Urinary bladder (tissue), 4 donors: ENCODE data around the gene HTT. TPM values are rescaled to one million over a fixed set of nuclear protein-coding genes. Genes with fewer than 3 reads are reported as not detected.
"Not testable (repeated sequence)": the region's sequence is repeated elsewhere in the genome, so short reads cannot be mapped to it uniquely, and the experiment has no call there.

Experiments
- DNase-seq: peaks from one replicate; pipeline ENCODE4 v3.0.0-alpha.2; 2015; ENCODE audit errors: extremely low spot score
- H3K27ac ChIP-seq: one replicate; pipeline ENCODE4 v1.5.1; 2013; ENCODE audit warnings: low read depth, mild to moderate bottlenecking, moderate library complexity
- H3K36me3 ChIP-seq: one replicate; pipeline ENCODE4 v1.6.1; 2013; ENCODE audit warnings: mild to moderate bottlenecking, moderate library complexity; ENCODE audit not compliant: insufficient read depth
- H3K4me1 ChIP-seq: one replicate; pipeline ENCODE4 v1.6.1; 2013; ENCODE audit warnings: mild to moderate bottlenecking, moderate library complexity; ENCODE audit not compliant: insufficient read depth
- H3K4me3 ChIP-seq: one replicate; pipeline ENCODE4 v1.5.1; 2013; ENCODE audit warnings: low read depth, low read length
- WGBS: extraction: QIAGEN DNeasy Blood & Tissue Kit; methylation state at CpG from one replicate; pipeline ENCODE4 v1.1.7; 2013; 5-methylcytosine and 5-hydroxymethylcytosine counted together
- polyA plus RNA-seq: library from polyadenylated mRNA; stranded (reverse); fragments of 200-250 nt; gene quantifications from one replicate; pipeline ENCODE4 v1.2.3, GENCODE V29; 2013
- total RNA-seq: library from RNA; depleted of rRNA; stranded (reverse); fragments of >200 nt; gene quantifications from one replicate; pipeline ENCODE4 v1.2.3, GENCODE V29; 2014
- donor health status: healthy with polysubstance abuse.
- donor health status: healthy.

HTT gene
- total and polyA plus RNA-seq, 2 donors, result 14.7 to 80.4 TPM

DNA sequence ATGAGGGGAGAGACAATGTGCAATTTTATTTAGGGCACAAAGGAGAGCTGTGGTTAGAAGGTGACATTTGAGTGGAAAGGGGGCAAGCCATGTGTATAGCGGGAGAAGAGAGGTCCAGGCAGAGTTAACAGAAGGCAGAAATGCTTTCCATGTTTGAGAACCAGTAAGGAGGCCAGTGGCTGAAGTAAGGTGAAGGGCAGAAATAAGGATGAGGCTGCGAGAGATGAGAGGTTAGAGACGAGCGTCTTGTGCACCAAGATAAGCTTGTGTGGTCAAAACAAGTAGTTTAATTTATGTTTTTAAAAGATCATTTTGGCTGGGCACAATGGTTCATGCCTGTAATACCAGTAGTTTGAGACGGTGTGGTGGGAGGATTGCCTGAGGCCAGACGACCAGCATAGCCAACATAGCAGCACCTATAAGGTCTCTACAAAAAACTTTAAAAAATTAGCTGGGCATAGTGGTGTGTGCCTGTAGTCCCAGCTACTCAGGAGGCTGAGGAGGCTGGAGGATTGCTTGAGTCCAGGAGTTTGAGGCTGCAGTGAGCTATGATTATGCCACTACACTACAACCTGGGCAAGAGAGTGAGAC lies 8.5 kb downstream of the HTT start:
- Histone ChIP-seq H3K4me3 (no peak overlapping the region), H3K4me1 (no peaks in the 10 kb centered on the region), H3K27ac (no peak overlapping the region), H3K36me3 (no peaks in the 10 kb centered on the region)
- no peak for DNase-seq
- 82% methylated on average over 6 of the region's 6 CpGs for WGBS

DNA sequence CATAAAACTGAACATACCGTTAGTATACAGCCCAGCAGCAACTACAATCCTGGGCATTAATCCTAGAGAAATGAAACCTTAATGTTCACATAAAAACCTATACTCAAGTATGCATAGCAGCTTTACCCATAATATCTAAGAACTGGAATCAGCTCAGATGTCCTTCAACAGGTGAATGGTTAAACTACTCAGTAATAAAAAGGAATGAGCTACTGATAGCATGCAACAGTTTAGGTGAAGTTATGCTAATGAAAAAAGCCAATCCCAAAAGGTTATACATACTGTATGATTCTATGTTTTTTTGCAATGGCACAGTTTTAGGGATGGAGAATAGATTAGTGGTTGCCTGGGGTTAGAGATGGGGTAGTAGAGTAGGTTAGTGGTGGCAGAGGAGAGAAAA lies 9.3 kb downstream of the HTT start:
- no peaks in the 10 kb centered on the region for H3K36me3 ChIP-seq
- DNase-seq, result no peak
- 71% methylated on average over 1 of the region's 1 CpG for WGBS

DNA sequence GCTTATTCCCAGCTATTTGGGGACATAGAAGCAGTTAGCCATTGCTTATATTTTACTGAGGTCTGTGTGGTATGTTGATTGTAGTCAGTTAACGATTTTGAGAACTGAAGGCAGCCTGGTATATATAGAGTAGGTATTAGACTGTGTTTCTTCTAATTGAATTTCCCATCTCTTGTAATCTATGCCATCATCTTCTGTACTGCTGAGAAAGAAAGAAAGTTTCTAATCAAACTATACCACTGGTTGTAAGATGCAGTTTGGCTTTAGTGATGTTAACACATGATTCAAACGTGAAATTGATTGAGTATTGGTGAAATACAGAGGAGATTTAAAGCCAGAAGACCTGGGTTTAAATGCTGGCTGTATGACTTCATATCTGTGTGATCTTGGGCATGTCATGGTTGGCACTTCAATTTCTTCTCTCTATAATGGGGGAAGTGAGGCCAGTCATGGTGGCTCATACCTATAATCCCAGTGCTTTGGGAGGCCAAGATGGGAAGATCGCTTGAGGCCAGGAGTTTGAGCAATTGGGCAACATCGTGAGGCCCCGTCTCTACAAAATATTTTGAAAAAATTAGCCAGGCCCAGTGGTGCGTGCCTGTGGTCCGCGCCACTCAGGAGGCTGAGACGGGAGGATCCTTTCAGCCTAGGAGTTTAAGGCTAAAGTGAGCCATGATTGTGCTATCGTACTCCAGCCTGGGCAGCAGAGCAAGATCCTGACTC lies 11.6 kb downstream of the HTT start:
- H3K36me3 ChIP-seq, result no peaks in the 10 kb centered on the region
- no peak for DNase-seq
- H3K27ac ChIP-seq, result no peak overlapping the region
- H3K4me3 ChIP-seq, result no peak overlapping the region
- H3K4me1 ChIP-seq, result no peaks in the 10 kb centered on the region
- WGBS, result 95% methylated on average over 10 of the region's 10 CpGs

More for the DNA sequence above, 9.3 kb downstream of the HTT start:
- no peaks in the 10 kb centered on the region for H3K4me1 ChIP-seq
- H3K4me3 ChIP-seq, result no peak overlapping the region
- no peak overlapping the region for H3K27ac ChIP-seq

DNA sequence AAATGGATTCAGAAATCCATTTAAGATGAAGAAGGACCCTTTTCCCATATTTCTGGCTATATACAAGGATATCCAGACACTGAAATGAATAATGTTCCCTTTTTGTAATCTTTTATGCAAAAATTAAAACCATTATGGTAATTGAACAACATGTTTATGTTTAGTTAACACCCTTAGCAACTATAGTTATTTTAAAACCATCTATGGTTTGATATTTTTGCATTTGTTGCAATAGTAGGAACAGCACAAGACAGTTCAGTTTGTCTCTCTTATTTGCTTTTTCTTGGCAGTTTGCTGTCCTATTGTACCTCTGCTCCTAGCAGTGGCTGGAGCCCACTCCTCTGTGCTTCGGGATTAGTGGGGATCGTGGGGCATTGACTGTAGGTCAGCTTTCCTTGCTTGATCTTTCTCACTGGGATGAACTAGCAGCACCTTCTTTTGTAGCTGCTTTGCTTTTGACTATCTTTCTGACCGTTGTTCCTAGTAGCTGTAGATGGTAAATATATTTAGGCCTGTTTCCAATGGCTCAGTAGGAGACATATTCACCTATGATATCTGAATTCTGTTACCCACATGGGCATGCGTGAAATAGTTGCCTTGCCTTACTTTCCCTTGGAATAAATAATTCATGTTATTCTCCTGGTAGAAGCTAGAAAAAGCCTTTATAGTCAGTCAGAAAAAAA lies 12.8 kb downstream of the HTT start:
- Histone ChIP-seq H3K4me3 (no peak overlapping the region), H3K36me3 (no peaks in the 10 kb centered on the region), H3K4me1 (no peaks in the 10 kb centered on the region), H3K27ac (no peak overlapping the region)
- WGBS, result 90% methylated on average over 4 of the region's 4 CpGs
- no peak for DNase-seq

DNA sequence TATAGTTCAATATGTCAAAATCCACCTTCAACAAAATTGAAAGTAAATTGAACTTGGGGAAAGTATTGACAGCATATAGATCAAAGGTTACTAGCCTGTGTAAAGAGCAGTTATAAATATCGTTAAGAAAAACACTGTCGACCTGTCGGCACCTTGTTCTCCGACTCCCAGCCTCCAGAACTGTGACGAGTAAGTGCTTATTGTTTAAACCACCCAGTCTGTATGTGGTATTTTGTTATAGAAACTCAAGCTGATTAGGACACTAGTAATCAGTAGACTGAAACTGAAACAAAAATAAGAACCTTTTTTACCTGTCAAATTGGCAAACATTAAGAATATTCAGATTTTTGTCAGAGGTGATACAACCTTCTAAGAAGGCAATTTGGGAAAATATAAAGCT lies 17.0 kb downstream of the HTT start:
- H3K27ac ChIP-seq, result no peak overlapping the region
- no peak for DNase-seq
- H3K4me1 ChIP-seq, result no peaks in the 10 kb centered on the region
- no peaks in the 10 kb centered on the region for H3K36me3 ChIP-seq
- no peak overlapping the region for H3K4me3 ChIP-seq
- 74% methylated on average over 5 of the region's 5 CpGs for WGBS

DNA sequence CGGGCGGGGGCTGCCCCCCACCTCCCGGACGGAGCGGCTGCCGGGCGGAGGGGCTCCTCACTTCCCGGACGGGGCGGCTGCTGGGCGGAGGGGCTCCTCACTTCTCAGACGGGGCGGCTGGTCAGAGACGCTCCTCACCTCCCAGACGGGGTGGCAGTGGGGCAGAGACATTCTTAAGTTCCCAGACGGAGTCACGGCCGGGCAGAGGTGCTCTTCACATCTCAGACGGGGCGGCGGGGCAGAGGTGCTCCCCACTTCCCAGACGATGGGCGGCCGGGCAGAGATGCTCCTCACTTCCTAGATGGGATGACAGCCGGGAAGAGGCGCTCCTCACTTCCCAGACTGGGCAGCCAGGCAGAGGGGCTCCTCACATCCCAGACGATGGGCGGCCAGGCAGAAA lies 20.2 kb downstream of the HTT start:
- H3K36me3 ChIP-seq, H3K27ac ChIP-seq, H3K4me1 ChIP-seq, H3K4me3 ChIP-seq, DNase-seq: not testable (repeated sequence)
- 97% methylated on average over 28 of the region's 28 CpGs for WGBS

DNA sequence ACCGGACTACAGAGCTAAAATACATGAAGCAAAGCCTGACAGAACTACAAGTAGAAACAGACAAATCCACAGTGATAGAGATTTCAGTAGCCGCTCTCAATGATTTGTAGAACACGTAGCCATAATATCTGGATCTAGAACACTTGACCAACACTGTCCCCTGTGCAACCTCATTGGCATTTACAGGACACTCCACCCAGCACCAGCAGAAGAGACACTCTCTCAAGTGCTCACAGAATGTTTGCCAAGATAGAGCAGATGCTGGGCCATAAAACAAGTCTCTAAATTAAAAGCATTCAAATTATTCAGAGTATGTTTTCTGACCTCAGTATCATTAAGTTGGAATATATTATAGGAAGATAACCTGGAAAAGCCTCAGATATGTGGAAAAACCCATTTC lies 21.7 kb downstream of the HTT start:
- 96% methylated on average over 3 of the region's 3 CpGs for WGBS
- Histone ChIP-seq H3K36me3 (no peaks in the 10 kb centered on the region), H3K4me1 (no peaks in the 10 kb centered on the region), H3K4me3 (no peak overlapping the region), H3K27ac (no peak overlapping the region)
- DNase-seq, result no peak

DNA sequence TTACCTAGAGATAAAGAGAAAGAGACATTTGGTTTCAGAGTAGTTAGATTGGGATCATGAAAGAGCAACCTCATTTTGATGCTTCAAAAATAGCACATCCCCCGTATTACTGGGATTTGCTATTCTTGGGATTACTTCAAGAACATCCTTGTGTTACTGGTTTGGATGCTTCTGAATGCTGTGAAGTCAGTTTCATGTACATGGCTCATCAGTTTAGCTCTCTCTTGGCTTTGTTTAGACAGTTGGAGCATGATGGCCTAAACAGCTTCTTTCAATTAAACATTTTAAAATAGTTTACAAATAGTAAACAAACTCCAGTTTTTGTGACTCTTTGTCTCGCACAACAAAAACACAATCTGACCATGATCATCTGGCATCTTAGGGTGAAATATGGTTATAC lies 23.9 kb downstream of the HTT start:
- Histone ChIP-seq H3K4me1 (no peaks in the 10 kb centered on the region), H3K36me3 (no peaks in the 10 kb centered on the region), H3K4me3 (no peak overlapping the region), H3K27ac (no peak overlapping the region)
- WGBS, result 55% methylated on average over 2 of the region's 2 CpGs
- DNase-seq, result no peak

DNA sequence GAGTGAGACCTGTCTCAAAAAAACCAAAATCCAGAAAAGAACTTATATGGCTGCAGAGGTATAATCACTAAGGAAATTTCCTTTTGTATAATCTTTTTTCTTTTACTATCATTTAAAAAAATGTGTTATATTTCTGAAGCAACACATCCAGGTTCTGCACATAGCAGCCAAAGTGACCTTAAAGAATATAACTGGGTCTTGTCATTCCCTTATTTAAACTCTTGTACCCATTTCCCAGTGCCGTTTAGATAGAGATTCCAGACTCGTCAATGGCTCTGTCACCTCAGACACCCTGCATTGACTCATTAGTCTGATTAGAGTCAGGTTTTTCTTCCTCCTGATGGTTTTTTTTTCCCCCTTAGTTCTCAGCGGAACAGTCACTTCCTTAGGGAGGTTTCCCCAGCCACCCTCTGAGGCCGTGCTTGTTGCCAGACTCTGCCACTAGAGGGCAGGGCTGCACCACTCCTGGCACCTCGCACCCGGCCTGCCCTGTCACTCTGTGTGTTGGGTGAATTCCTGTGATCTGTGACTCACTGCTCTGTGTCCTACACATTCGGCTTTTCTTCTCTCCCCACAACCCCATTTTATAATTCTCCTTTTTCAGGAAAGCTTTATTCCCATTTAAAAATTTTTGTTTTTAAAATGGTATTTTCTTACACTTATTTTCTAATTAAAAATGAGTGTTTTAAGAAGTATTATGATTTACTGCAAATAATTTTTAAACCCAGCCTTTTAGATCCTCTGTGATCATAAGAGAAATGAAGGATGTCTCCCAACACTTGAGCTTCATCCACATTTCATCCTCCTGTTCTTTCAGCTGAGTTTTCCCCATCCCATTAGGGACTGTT lies 32.1 kb downstream of the HTT start:
- Histone ChIP-seq H3K36me3 (peaks cover 2% of the 10 kb centered on the region), H3K27ac (no peak overlapping the region), H3K4me3 (no peak overlapping the region), H3K4me1 (no peaks in the 10 kb centered on the region)
- peak; percentile 45 for DNase-seq
- WGBS, result 6% methylated on average over 7 of the region's 7 CpGs

DNA sequence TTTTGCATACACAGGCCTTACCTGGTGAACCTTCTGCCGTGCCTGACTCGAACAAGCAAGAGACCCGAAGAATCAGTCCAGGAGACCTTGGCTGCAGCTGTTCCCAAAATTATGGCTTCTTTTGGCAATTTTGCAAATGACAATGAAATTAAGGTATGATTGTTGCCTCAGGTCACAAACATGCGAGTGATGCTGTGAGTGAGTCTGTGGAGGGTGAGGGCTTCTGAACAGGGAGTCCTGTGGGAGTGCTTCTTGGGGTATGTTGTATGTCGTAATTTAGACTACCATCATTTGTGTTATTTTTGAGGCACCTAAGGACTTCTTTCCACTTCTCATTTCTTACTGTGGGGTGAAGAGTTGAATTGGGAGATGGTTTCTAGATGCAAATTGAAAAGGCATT lies 32.8 kb downstream of the HTT start:
- no peaks in the 10 kb centered on the region for H3K4me1 ChIP-seq
- peaks cover 2% of the 10 kb centered on the region for H3K36me3 ChIP-seq
- WGBS, result 86% methylated on average over 5 of the region's 5 CpGs
- H3K27ac ChIP-seq, result peak overlapping the region; percentile 44
- no peak overlapping the region for H3K4me3 ChIP-seq
- DNase-seq, result no peak

DNA sequence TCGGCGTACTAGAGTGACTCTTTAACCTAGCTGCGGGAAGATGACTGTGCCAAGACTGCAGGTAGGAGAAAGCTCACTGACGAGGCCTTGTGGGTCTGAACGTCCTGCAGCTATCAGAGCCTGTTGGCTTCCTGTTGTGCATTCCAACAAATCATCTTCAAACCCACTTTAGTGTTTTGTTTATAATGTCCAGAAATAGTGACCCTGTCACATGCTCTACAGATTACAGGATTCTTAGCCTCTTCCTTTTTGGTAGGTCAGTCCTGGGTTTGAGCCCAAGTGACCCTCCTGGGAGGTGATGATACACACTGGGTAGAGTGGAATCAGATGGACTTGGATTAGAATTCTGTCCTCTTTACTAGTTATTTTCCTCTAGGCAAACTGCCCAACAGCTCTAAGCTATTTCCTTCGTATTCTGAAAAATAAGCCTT lies 33.2 kb downstream of the HTT start:
- DNase-seq, result no peak
- H3K36me3 ChIP-seq, result peaks cover 2% of the 10 kb centered on the region
- no peaks in the 10 kb centered on the region for H3K4me1 ChIP-seq
- no peak overlapping the region for H3K27ac ChIP-seq
- no peak overlapping the region for H3K4me3 ChIP-seq
- 49% methylated on average over 6 of the region's 6 CpGs for WGBS

DNA sequence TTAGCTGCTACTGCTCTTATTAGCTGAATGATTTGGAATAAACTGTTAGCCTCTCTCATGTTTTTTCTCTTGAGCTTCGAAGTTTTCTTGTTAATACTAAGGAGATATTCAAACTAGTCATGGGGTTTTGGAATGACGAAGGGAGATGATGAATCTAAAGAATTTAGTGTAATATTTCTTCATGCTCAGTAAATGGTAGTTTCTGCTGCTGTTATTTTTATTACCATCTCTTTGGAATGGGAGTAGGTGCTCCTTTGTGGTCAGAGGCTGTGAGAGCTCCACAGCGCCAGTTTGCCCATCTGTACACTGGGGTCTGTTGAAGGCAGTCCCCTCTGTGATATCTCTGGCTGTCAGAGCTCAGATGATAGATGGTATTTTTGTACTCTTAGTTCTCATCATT lies 33.7 kb downstream of the HTT start:
- H3K27ac ChIP-seq, result no peak overlapping the region
- H3K4me1 ChIP-seq, result no peaks in the 10 kb centered on the region
- peaks cover 2% of the 10 kb centered on the region for H3K36me3 ChIP-seq
- WGBS, result 70% methylated on average over 3 of the region's 3 CpGs
- H3K4me3 ChIP-seq, result no peak overlapping the region
- DNase-seq, result no peak

DNA sequence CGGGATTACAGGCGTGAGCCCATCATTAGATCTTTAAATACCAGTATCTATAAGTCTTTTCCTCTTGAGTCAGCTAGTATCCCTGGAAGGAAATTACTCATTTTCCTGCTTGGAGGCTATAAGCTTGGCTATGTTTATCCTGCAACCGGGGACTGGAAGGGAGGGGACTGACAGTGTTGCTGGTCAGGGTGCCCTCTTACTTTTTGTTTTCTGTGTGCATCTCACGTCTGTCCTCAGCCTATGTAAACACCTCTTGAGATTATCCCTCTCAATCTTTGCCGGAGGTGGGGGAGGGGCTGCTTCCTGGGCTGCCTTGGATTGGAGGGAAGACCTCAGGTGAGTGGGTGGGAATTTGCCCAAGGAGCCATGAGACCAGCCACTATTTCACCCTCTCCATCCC lies 37.0 kb downstream of the HTT start:
- WGBS, result 72% methylated on average over 5 of the region's 5 CpGs
- no peak overlapping the region for H3K27ac ChIP-seq
- H3K36me3 ChIP-seq, result peaks cover 5% of the 10 kb centered on the region

More for the DNA sequence above, 37.0 kb downstream of the HTT start:
- Histone ChIP-seq H3K4me3 (no peak overlapping the region), H3K4me1 (no peaks in the 10 kb centered on the region)
- DNase-seq, result no peak
